GM23338 (cell line): ENCODE data around the gene FOXL2. TPM values are rescaled to one million over a fixed set of nuclear protein-coding genes. Genes with fewer than 3 reads are reported as not detected.

Experiments
- ATAC-seq: fragments of 200-7000 bp; cut with Tn5 transposase; 3 replicates; pipeline ENCODE4 v1.9.1; 2020
- DNase-seq: peaks from one replicate; pipeline ENCODE4 v3.0.0-alpha.2; 2015; ENCODE audit warnings: low spot score
- H2AFZ ChIP-seq: fragments of 200-600 bp; sonication (generic); 2 replicates; pipeline ENCODE4 v1.8.0; 2016; ENCODE audit warnings: antibody characterized with exemption, mild to moderate bottlenecking, moderate library complexity
- H3F3A ChIP-seq: fragments of 200-600 bp; sonication (generic); replicated peaks from 2 replicates; pipeline ENCODE4 v1.8.0; 2017; ENCODE audit warnings: antibody characterized with exemption, mixed run types, low read depth
- H3K27ac ChIP-seq: fragments of 200-600 bp; sonication (generic); 2 replicates; pipeline ENCODE4 v1.6.1; 2016; ENCODE audit warnings: low read depth
- H3K27me3 ChIP-seq: fragments of 200-600 bp; sonication (generic); 2 replicates; pipeline ENCODE4 v1.8.0; 2016; ENCODE audit warnings: mild to moderate bottlenecking, mixed run types, moderate library complexity; ENCODE audit not compliant: insufficient read depth
- H3K36me3 ChIP-seq: fragments of 200-600 bp; sonication (generic); 2 replicates; pipeline ENCODE4 v1.8.0; 2016; ENCODE audit warnings: mild to moderate bottlenecking; ENCODE audit not compliant: insufficient read depth
- H3K4me1 ChIP-seq: fragments of 200-600 bp; sonication (generic); 2 replicates; pipeline ENCODE4 v1.8.0; 2016; ENCODE audit warnings: mild to moderate bottlenecking, moderate library complexity; ENCODE audit not compliant: insufficient read depth
- H3K4me2 ChIP-seq: fragments of 200-600 bp; sonication (generic); 2 replicates; pipeline ENCODE4 v1.7.1; 2017; ENCODE audit warnings: mixed run types
- H3K4me3 ChIP-seq: fragments of 200-600 bp; sonication (generic); 2 replicates; pipeline ENCODE4 v1.6.1; 2016; ENCODE audit warnings: mixed run types
- H3K79me2 ChIP-seq: fragments of 200-600 bp; sonication (generic); replicated peaks from 2 replicates; pipeline ENCODE4 v1.8.0; 2017; ENCODE audit warnings: mild to moderate bottlenecking; ENCODE audit not compliant: insufficient read depth
- H3K9me2 ChIP-seq: fragments of 200-600 bp; sonication (generic); 2 replicates; pipeline ENCODE4 v1.8.0; 2017; ENCODE audit not compliant: insufficient read depth
- H4K20me1 ChIP-seq: fragments of 200-600 bp; sonication (generic); replicated peaks from 2 replicates; pipeline ENCODE4 v1.8.0; 2017; ENCODE audit warnings: mild to moderate bottlenecking; ENCODE audit not compliant: insufficient read depth
- H3K27ac Mint-ChIP-seq: 2 replicates; pipeline ENCODE4 v1.8.0; 2020; ENCODE audit warnings: inconsistent platforms, mild to moderate bottlenecking, moderate library complexity, mixed read lengths
- H3K27me3 Mint-ChIP-seq: 3 replicates; pipeline ENCODE4 v1.8.0; 2022; ENCODE audit warnings: low read depth, mild to moderate bottlenecking, moderate library complexity, mixed read lengths, inconsistent platforms; ENCODE audit not compliant: insufficient read depth, poor library complexity
- H3K36me3 Mint-ChIP-seq: 3 replicates; pipeline ENCODE4 v1.8.0; 2021; ENCODE audit warnings: low read depth, mild to moderate bottlenecking, inconsistent platforms, moderate library complexity, mixed read lengths
- H3K4me1 Mint-ChIP-seq: 3 replicates; pipeline ENCODE4 v1.8.0; 2020; ENCODE audit warnings: mild to moderate bottlenecking, inconsistent platforms, mixed read lengths
- H3K4me3 Mint-ChIP-seq: 3 replicates; pipeline ENCODE4 v1.8.0; 2021; ENCODE audit warnings: moderate library complexity, mild to moderate bottlenecking, inconsistent platforms, mixed read lengths
- H3K9me3 Mint-ChIP-seq: 3 replicates; pipeline ENCODE4 v1.8.0; 2020; ENCODE audit warnings: moderate library complexity, mild to moderate bottlenecking, inconsistent platforms, mixed read lengths
- CREB1 ChIP-seq: fragments of 250-450 bp; sonication (Bioruptor Pico); IDR thresholded peaks from 2 replicates; pipeline ENCODE4 v1.5.0; 2020; ENCODE audit warnings: low read depth, mild to moderate bottlenecking, moderate library complexity
- EZH2 ChIP-seq: fragments of 200-600 bp; sonication (generic); IDR thresholded peaks from one replicate; pipeline ENCODE4 v1.8.0; 2017; ENCODE audit warnings: antibody characterized with exemption, mild to moderate bottlenecking, low read depth; ENCODE audit not compliant: unreplicated experiment
- EZH2phosphoT487 ChIP-seq: fragments of 200-600 bp; sonication (generic); IDR thresholded peaks from one replicate; pipeline ENCODE4 v1.8.1; 2018; ENCODE audit warnings: antibody characterized with exemption; ENCODE audit not compliant: unreplicated experiment
- JUNB ChIP-seq: IDR thresholded peaks from one replicate; pipeline ENCODE4 v1.6.1; 2016; ENCODE audit warnings: antibody characterized with exemption; ENCODE audit not compliant: unreplicated experiment
- NANOG ChIP-seq: IDR thresholded peaks from 2 replicates; pipeline ENCODE4 v1.6.1; 2016; ENCODE audit warnings: antibody characterized with exemption, borderline replicate concordance
- POLR2AphosphoS5 ChIP-seq: IDR thresholded peaks from 2 replicates; pipeline ENCODE4 v1.6.1; 2016; ENCODE audit warnings: antibody characterized with exemption, low read depth
- STAT1 ChIP-seq: IDR thresholded peaks from one replicate; pipeline ENCODE4 v1.6.1; 2016; ENCODE audit warnings: antibody characterized with exemption; ENCODE audit not compliant: unreplicated experiment
- ZNF114 ChIP-seq: fragments of 250-450 bp; sonication (Bioruptor Pico); IDR thresholded peaks from 2 replicates; pipeline ENCODE4 v1.5.0; 2020; ENCODE audit warnings: mild to moderate bottlenecking, moderate library complexity
- ZNF331 ChIP-seq: fragments of 250-450 bp; sonication (Bioruptor Pico); IDR thresholded peaks from 2 replicates; pipeline ENCODE4 v1.5.0; 2020; ENCODE audit warnings: low read depth, mild to moderate bottlenecking, moderate library complexity
- polyA plus RNA-seq: library from polyadenylated mRNA; unstranded; fragments of >200 nt; fragmentation: Nextera tagmentation; extraction: Ambion mirVana; gene quantifications from 2 replicates; pipeline ENCODE4 v1.2.1, GENCODE V29; 2016
- total RNA-seq: library from RNA; depleted of rRNA; stranded (reverse); fragments of >200 nt; shearing (Covaris generic); gene quantifications from 2 replicates; pipeline ENCODE4 v1.2.3, GENCODE V29; 2014
- TF ChIP-seq, protein P1 (sequence below): IDR thresholded peaks from 2 replicates; pipeline ENCODE4 v1.6.1; 2016; ENCODE audit warnings: antibody characterized with exemption
- TF ChIP-seq, protein P2 (sequence below): IDR thresholded peaks from one replicate; pipeline ENCODE4 v1.6.1; 2018; ENCODE audit warnings: antibody characterized with exemption; ENCODE audit not compliant: unreplicated experiment
- TF ChIP-seq, protein P3 (sequence below): fragments of 250-450 bp; sonication (Bioruptor Pico); IDR thresholded peaks from 2 replicates; pipeline ENCODE4 v1.5.0; 2020; ENCODE audit warnings: mild to moderate bottlenecking, moderate library complexity
- TF ChIP-seq, protein P4 (sequence below), 2 experiments: fragments of 200-600 bp in 1 of 2; sonication (generic) in 1 of 2; conservative IDR thresholded peaks; 2 replicates each; pipeline versions ENCODE4 v1.5.1 to v1.6.1; 2016 to 2017; ENCODE audit warnings: antibody characterized with exemption in 2 of 2, low read depth in 2 of 2, mild to moderate bottlenecking in 2 of 2, moderate library complexity in 1 of 2

The FOXL2 gene
- total and polyA plus RNA-seq, 2 experiments from 2014 or later, result 0.89 to 3.5 TPM

DNA sequence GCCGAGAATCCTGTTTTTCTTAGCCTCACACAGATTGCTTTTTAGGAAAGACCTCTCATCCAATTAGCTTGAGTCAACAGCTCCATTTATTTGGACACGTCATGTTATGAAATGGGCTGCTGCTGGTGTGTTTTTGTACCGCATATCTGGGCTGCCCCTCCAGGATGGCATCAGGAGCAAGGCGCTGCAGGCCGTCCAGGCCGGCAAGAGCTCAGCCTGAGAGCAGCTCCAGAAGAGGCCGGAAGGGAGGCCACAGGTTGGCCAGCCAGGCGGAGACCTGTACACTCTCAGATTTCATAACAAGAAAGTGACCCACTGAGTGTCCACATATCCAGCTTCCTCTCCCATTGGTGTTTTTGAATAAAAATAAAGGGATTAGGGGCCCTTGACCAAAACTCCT lies 28.4 kb upstream of the FOXL2 start:
- ATAC-seq, result no peak
- no peaks in the 10 kb centered on the region; the same call in 2 of the 3 replicates for H3K36me3 Mint-ChIP-seq
- H3K4me2 ChIP-seq, result no peak overlapping the region
- H3F3A ChIP-seq, result no peaks in the 10 kb centered on the region
- peaks cover 7% of the 10 kb centered on the region for H3K27me3 Mint-ChIP-seq
- H3K79me2 ChIP-seq, result no peaks in the 10 kb centered on the region
- H3K4me1 Mint-ChIP-seq, result no peaks in the 10 kb centered on the region
- no peaks in the 10 kb centered on the region for H3K27me3 ChIP-seq
- H3K9me3 Mint-ChIP-seq, result no peaks in the 10 kb centered on the region; the same call in 2 of the 3 replicates
- no peaks in the 10 kb centered on the region for H3K4me1 ChIP-seq
- H2AFZ ChIP-seq, result no peak overlapping the region
- DNase-seq, result no peak
- H3K27ac ChIP-seq, result no peak overlapping the region
- TF ChIP-seq, protein P1, sequence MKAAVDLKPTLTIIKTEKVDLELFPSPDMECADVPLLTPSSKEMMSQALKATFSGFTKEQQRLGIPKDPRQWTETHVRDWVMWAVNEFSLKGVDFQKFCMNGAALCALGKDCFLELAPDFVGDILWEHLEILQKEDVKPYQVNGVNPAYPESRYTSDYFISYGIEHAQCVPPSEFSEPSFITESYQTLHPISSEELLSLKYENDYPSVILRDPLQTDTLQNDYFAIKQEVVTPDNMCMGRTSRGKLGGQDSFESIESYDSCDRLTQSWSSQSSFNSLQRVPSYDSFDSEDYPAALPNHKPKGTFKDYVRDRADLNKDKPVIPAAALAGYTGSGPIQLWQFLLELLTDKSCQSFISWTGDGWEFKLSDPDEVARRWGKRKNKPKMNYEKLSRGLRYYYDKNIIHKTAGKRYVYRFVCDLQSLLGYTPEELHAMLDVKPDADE, result no peak
- TF ChIP-seq EZH2phosphoT487, result no peak
- no peak for TF ChIP-seq CREB1 (CRISPR knock-in tag)
- TF ChIP-seq EZH2, result no peak
- no peak for TF ChIP-seq NANOG
- no peak for TF ChIP-seq POLR2AphosphoS5
- no peak for TF ChIP-seq JUNB
- TF ChIP-seq ZNF331 (CRISPR knock-in tag), result no peak
- no peak for TF ChIP-seq ZNF114 (CRISPR knock-in tag)
- TF ChIP-seq, protein P2, sequence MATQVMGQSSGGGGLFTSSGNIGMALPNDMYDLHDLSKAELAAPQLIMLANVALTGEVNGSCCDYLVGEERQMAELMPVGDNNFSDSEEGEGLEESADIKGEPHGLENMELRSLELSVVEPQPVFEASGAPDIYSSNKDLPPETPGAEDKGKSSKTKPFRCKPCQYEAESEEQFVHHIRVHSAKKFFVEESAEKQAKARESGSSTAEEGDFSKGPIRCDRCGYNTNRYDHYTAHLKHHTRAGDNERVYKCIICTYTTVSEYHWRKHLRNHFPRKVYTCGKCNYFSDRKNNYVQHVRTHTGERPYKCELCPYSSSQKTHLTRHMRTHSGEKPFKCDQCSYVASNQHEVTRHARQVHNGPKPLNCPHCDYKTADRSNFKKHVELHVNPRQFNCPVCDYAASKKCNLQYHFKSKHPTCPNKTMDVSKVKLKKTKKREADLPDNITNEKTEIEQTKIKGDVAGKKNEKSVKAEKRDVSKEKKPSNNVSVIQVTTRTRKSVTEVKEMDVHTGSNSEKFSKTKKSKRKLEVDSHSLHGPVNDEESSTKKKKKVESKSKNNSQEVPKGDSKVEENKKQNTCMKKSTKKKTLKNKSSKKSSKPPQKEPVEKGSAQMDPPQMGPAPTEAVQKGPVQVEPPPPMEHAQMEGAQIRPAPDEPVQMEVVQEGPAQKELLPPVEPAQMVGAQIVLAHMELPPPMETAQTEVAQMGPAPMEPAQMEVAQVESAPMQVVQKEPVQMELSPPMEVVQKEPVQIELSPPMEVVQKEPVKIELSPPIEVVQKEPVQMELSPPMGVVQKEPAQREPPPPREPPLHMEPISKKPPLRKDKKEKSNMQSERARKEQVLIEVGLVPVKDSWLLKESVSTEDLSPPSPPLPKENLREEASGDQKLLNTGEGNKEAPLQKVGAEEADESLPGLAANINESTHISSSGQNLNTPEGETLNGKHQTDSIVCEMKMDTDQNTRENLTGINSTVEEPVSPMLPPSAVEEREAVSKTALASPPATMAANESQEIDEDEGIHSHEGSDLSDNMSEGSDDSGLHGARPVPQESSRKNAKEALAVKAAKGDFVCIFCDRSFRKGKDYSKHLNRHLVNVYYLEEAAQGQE, result no peak
- TF ChIP-seq, protein P3, sequence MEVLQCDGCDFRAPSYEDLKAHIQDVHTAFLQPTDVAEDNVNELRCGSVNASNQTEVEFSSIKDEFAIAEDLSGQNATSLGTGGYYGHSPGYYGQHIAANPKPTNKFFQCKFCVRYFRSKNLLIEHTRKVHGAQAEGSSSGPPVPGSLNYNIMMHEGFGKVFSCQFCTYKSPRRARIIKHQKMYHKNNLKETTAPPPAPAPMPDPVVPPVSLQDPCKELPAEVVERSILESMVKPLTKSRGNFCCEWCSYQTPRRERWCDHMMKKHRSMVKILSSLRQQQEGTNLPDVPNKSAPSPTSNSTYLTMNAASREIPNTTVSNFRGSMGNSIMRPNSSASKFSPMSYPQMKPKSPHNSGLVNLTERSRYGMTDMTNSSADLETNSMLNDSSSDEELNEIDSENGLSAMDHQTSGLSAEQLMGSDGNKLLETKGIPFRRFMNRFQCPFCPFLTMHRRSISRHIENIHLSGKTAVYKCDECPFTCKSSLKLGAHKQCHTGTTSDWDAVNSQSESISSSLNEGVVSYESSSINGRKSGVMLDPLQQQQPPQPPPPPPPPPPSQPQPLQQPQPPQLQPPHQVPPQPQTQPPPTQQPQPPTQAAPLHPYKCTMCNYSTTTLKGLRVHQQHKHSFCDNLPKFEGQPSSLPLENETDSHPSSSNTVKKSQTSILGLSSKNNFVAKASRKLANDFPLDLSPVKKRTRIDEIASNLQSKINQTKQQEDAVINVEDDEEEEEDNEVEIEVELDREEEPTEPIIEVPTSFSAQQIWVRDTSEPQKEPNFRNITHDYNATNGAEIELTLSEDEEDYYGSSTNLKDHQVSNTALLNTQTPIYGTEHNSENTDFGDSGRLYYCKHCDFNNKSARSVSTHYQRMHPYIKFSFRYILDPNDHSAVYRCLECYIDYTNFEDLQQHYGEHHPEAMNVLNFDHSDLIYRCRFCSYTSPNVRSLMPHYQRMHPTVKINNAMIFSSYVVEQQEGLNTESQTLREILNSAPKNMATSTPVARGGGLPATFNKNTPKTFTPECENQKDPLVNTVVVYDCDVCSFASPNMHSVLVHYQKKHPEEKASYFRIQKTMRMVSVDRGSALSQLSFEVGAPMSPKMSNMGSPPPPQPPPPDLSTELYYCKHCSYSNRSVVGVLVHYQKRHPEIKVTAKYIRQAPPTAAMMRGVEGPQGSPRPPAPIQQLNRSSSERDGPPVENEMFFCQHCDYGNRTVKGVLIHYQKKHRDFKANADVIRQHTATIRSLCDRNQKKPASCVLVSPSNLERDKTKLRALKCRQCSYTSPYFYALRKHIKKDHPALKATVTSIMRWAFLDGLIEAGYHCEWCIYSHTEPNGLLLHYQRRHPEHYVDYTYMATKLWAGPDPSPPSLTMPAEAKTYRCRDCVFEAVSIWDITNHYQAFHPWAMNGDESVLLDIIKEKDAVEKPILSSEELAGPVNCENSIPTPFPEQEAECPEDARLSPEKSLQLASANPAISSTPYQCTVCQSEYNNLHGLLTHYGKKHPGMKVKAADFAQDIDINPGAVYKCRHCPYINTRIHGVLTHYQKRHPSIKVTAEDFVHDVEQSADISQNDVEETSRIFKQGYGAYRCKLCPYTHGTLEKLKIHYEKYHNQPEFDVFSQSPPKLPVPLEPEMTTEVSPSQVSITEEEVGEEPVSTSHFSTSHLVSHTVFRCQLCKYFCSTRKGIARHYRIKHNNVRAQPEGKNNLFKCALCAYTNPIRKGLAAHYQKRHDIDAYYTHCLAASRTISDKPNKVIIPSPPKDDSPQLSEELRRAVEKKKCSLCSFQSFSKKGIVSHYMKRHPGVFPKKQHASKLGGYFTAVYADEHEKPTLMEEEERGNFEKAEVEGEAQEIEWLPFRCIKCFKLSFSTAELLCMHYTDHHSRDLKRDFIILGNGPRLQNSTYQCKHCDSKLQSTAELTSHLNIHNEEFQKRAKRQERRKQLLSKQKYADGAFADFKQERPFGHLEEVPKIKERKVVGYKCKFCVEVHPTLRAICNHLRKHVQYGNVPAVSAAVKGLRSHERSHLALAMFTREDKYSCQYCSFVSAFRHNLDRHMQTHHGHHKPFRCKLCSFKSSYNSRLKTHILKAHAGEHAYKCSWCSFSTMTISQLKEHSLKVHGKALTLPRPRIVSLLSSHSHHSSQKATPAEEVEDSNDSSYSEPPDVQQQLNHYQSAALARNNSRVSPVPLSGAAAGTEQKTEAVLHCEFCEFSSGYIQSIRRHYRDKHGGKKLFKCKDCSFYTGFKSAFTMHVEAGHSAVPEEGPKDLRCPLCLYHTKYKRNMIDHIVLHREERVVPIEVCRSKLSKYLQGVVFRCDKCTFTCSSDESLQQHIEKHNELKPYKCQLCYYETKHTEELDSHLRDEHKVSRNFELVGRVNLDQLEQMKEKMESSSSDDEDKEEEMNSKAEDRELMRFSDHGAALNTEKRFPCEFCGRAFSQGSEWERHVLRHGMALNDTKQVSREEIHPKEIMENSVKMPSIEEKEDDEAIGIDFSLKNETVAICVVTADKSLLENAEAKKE (CRISPR knock-in tag), result no peak
- TF ChIP-seq STAT1, result no peak
- TF ChIP-seq, protein P4, sequence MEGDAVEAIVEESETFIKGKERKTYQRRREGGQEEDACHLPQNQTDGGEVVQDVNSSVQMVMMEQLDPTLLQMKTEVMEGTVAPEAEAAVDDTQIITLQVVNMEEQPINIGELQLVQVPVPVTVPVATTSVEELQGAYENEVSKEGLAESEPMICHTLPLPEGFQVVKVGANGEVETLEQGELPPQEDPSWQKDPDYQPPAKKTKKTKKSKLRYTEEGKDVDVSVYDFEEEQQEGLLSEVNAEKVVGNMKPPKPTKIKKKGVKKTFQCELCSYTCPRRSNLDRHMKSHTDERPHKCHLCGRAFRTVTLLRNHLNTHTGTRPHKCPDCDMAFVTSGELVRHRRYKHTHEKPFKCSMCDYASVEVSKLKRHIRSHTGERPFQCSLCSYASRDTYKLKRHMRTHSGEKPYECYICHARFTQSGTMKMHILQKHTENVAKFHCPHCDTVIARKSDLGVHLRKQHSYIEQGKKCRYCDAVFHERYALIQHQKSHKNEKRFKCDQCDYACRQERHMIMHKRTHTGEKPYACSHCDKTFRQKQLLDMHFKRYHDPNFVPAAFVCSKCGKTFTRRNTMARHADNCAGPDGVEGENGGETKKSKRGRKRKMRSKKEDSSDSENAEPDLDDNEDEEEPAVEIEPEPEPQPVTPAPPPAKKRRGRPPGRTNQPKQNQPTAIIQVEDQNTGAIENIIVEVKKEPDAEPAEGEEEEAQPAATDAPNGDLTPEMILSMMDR (conservative IDR thresholded peaks at IDR 0.05; ENCODE audit: low read depth in 2 of 2), result no peak
- H3K36me3 ChIP-seq, result no peaks in the 10 kb centered on the region
- H3K4me3 Mint-ChIP-seq, result no peak overlapping the region
- H3K27ac Mint-ChIP-seq, result no peak overlapping the region
- H3K4me3 ChIP-seq, result no peak overlapping the region
- no peaks in the 10 kb centered on the region for H4K20me1 ChIP-seq
- no peaks in the 10 kb centered on the region for H3K9me2 ChIP-seq
